Pancreas (tissue), 10 donors: ENCODE measurements around the gene PRPF4. TPM values are rescaled to one million over a fixed set of nuclear protein-coding genes. Genes with fewer than 3 reads are reported as not detected.

Source experiments
- ATAC-seq, 4 donors: fragments of 200-7000 bp; cut with Tn5 transposase; one replicate each; pipeline versions ENCODE4 v1.8.0 to v1.9.1; 2020; ENCODE audit warnings: mild to moderate bottlenecking in 4 of 4, moderate library complexity in 4 of 4
- DNase-seq, 6 donors: peaks; one replicate each; pipeline ENCODE4 v3.0.0-alpha.2; 2020
- FAIRE-seq: peaks from 2 replicates; lab custom pipeline; 2012; peaks lifted over from hg19 to GRCh38; lab: Jason Lieb, UNC
- H3K27ac ChIP-seq, 4 donors: fragments of 200-600 bp; sonication (generic); 1 replicate in 3 of 4; 2 replicates in 1 of 4; pipeline versions ENCODE4 v1.5.0 to v1.8.0; 2020
- H3K27me3 ChIP-seq, 4 donors: fragments of 200-600 bp; one replicate each; pipeline ENCODE4 v1.8.0; 2021
- H3K36me3 ChIP-seq, 3 donors: fragments of 200-600 bp; sonication (generic) in 1 of 3; one replicate each; pipeline versions ENCODE4 v1.5.0 to v1.8.0; 2020 to 2021
- H3K4me1 ChIP-seq, 3 donors: fragments of 200-600 bp; one replicate each; pipeline ENCODE4 v1.8.0; 2021
- H3K4me3 ChIP-seq, 4 donors: fragments of 200-600 bp; sonication (generic) in 2 of 4; one replicate each; pipeline versions ENCODE4 v1.5.0 to v1.8.0; 2020 to 2021
- H3K9me3 ChIP-seq, 4 donors: fragments of 200-600 bp; one replicate each; pipeline ENCODE4 v1.8.0; 2021
- CTCF ChIP-seq, 4 donors: fragments of 200-600 bp; sonication (generic) in 3 of 4; IDR thresholded peaks; one replicate each; pipeline versions ENCODE4 v1.5.0 to v1.8.0; 2021; ENCODE audit warnings: antibody characterized with exemption in 4 of 4
- WGBS, 2 donors: extraction: QIAGEN DNeasy Blood & Tissue Kit; methylation state at CpG; one replicate each; pipeline ENCODE4 v1.1.7; 2013; 5-methylcytosine and 5-hydroxymethylcytosine counted together
- intact Hi-C, 3 donors: fragments of 100-400 bp; cut with DNase I; formaldehyde crosslinking; loops; one replicate each; pipeline versions ENCODE4 v1.11.1 to v1.14.2; 2022
- polyA plus RNA-seq, 2 donors: library from polyadenylated mRNA; stranded (reverse); fragments of 200-250 nt; gene quantifications; one replicate each; pipeline ENCODE4 v1.2.3, GENCODE V29; 2013
- total RNA-seq, 6 donors: library from RNA; stranded (reverse); fragmentation: NEBNext Ultra II Directional in 4 of 6; extraction: Animal tissue kit (Norgen Biotek cat#: 25700) in 4 of 6; gene quantifications; one replicate each; pipeline versions ENCODE4 v1.2.1 to v1.2.4, GENCODE V29; 2021 to 2023
- donor health status: healthy with polysubstance abuse.
- donor health status: DM: no; HTN: no; CAD: no; lungs with moderate emphysema.
- donor health status: DM: no; HTN: no; CAD: no.
- donor health status: control.
- donor health status: control.
- donor health status: Bipolar disorder and iron deficiency.
- donor health status: DM: yes; HTN: yes; CAD: no.
- donor health status: DM: no; HTN: no; CAD: no.
- donor health status: DM: no; HTN: no; CAD: no.
- donor health status: DM: yes; HTN: yes; CAD: no.

The PRPF4 gene
- total and polyA plus RNA-seq, 8 donors: 5.1 to 10.8 (median 8.4) TPM

DNA sequence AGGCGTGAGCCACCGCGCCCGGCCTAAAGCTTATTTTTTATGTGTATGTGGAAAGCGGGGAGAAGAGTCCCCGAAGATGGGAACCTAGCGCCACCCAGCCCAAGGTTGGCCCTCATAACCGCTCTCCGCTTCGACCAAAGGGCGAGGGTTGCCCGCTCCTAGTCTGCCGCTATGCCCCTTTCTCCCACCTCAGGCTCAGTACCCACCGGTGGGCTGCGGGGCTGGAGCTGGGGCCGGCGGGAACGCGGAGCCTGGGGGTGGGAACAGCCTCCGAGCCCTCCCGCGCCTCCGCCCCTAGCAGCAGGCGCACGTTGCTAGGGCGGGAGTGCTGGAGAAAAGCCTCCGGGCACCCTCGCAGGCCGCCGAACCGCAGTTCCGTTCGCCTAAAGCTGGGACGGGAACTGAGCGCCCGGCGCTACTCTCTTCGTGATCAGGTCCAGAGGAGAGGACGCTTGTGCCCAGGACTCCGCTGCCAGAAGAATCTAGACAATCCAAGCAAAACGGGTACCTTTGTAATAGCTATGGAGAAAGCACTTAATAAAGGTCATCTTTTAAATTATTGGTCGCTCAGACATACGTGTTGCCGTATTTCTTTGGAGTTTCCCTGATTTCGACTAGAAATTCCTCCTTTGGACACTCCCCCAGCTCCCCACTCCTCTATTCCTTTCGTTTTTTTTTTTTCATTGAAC lies 64.7 kb downstream of the PRPF4 start, which contains the start of gene WDR31:
Gene WDR31, minus strand, starts transcription at position 265 of the 689 bp plus-strand sequence. CDS start 8,253 bp downstream, outside the sequence.
- TF ChIP-seq CTCF (IDR thresholded peaks at IDR 0.05): no peak
- intact Hi-C loops: loop anchor here in 2 of 3 donors (10.0 kb wide), 1 partner anchor 55 kb away; no protein-coding TSS in a partner anchor

GRCh38 chr9:113341712-113342410 lies 66.4 kb downstream of the PRPF4 start:
- Histone ChIP-seq H3K27me3 (no peaks in the 10 kb centered on the region), H3K9me3 (no peaks in the 10 kb centered on the region), H3K27ac (no peak overlapping the region), H3K4me1 (peaks cover 3 to 8% (median 8%) of the 10 kb centered on the region in 3 donors), H3K36me3 (no peaks in the 10 kb centered on the region), H3K4me3 (no peak overlapping the region)
- no peak for TF ChIP-seq CTCF (IDR thresholded peaks at IDR 0.05)
- FAIRE-seq: no peak
- DNase-seq: peak in 1 of 6 donors; percentile 34
- no peak for ATAC-seq
- WGBS, 2 donors: 67 to 69% methylated on average over 9 of the region's 9 CpGs
- intact Hi-C loops: loop anchor here in 2 of 3 donors (10.0 kb wide), 1 partner anchor 53 kb away; no protein-coding TSS in a partner anchor

More for the DNA sequence above, 64.7 kb downstream of the PRPF4 start, which contains the start of gene WDR31:
- Histone ChIP-seq H3K4me1 (peaks cover 3 to 8% (median 8%) of the 10 kb centered on the region in 3 donors), H3K9me3 (no peaks in the 10 kb centered on the region), H3K27ac (peak within 1 kb of the TSS; percentile 62 to 81 (median 65)), H3K36me3 (no peaks in the 10 kb centered on the region), H3K27me3 (no peaks in the 10 kb centered on the region), H3K4me3 (peak within 1 kb of the TSS; percentile 60 to 83 (median 66))
- DNase-seq (peak; percentile 82 to 95 (median 88)), FAIRE-seq (no peak), ATAC-seq (peak; percentile 95 to 99 (median 98))
- WGBS, 2 donors: 0 to 1% methylated on average over 46 of the region's 46 CpGs

Other genes with a start within 250 kb of the PRPF4 start
- gene ZFP37, start 218.9 kb upstream of the PRPF4 start, total RNA-seq: 1 to 10 TPM in 5 of 6 donors, under 1 TPM in 1; 0.76 to 1.5 (median 1.2) TPM
- gene ZFP37, start 218.9 kb upstream of the PRPF4 start, polyA plus RNA-seq: 1 to 10 TPM in 1 of 2 donors, under 1 TPM in 1; 0.34 to 1.6 TPM
- 10 to 100 TPM in 2 of 6 donors, 1 to 10 TPM in 4; 8.4 to 11.9 (median 9.0) TPM for gene SLC31A2, start 124.7 kb upstream of the PRPF4 start, total RNA-seq
- gene SLC31A2, start 124.7 kb upstream of the PRPF4 start, polyA plus RNA-seq: 1 to 10 TPM; 5.3 to 5.5 TPM
- 10 to 100 TPM in 4 of 6 donors, 1 to 10 TPM in 2; 8.6 to 16.5 (median 10.6) TPM for gene FKBP15, start 54.4 kb upstream of the PRPF4 start, total RNA-seq
- gene FKBP15, start 54.4 kb upstream of the PRPF4 start, polyA plus RNA-seq: 1 to 10 TPM; 7.5 to 10.0 TPM
- 10 to 100 TPM in 4 of 6 donors, 1 to 10 TPM in 2; 7.6 to 16.1 (median 12.8) TPM for gene SLC31A1, start 54.1 kb upstream of the PRPF4 start, total RNA-seq
- 1 to 10 TPM; 2.5 to 6.7 TPM for gene SLC31A1, start 54.1 kb upstream of the PRPF4 start, polyA plus RNA-seq
- 10 to 100 TPM in 3 of 6 donors, 1 to 10 TPM in 3; 7.4 to 18.0 (median 10.3) TPM for gene CDC26, start 86 bp upstream of the PRPF4 start, total RNA-seq
- 10 to 100 TPM; 11.0 to 30.1 TPM for gene CDC26, start 86 bp upstream of the PRPF4 start, polyA plus RNA-seq
- gene RNF183, start 27.7 kb downstream of the PRPF4 start, total RNA-seq: under 1 TPM in 5 of 6 donors, not detected in 1; 0.14 to 0.22 (median 0.16) TPM
- 1 to 10 TPM in 1 of 2 donors, under 1 TPM in 1; 0.46 to 1.5 TPM for gene RNF183, start 27.7 kb downstream of the PRPF4 start, polyA plus RNA-seq
- gene WDR31, start 64.6 kb downstream of the PRPF4 start, total RNA-seq: 1 to 10 TPM; 2.2 to 4.5 (median 3.3) TPM
- 1 to 10 TPM; 1.2 to 1.3 TPM for gene WDR31, start 64.6 kb downstream of the PRPF4 start, polyA plus RNA-seq
- gene BSPRY, start 73.9 kb downstream of the PRPF4 start, total RNA-seq: 10 to 100 TPM; 15.2 to 35.9 (median 22.7) TPM
- 10 to 100 TPM; 12.5 to 19.7 TPM for gene BSPRY, start 73.9 kb downstream of the PRPF4 start, polyA plus RNA-seq
- gene HDHD3, start 101.3 kb downstream of the PRPF4 start, total RNA-seq: 10 to 100 TPM; 18.8 to 44.0 (median 26.3) TPM
- gene HDHD3, start 101.3 kb downstream of the PRPF4 start, polyA plus RNA-seq: 10 to 100 TPM; 76.0 to 80.6 TPM
- gene ALAD, start 125.6 kb downstream of the PRPF4 start, total RNA-seq: 10 to 100 TPM; 35.7 to 60.3 (median 43.8) TPM
- gene ALAD, start 125.6 kb downstream of the PRPF4 start, polyA plus RNA-seq: 10 to 100 TPM; 43.3 to 46.5 TPM
- 10 to 100 TPM in 5 of 6 donors, 1 to 10 TPM in 1; 8.7 to 19.1 (median 14.0) TPM for gene POLE3, start 135.0 kb downstream of the PRPF4 start, total RNA-seq
- 10 to 100 TPM in 1 of 2 donors, 1 to 10 TPM in 1; 9.1 to 14.3 TPM for gene POLE3, start 135.0 kb downstream of the PRPF4 start, polyA plus RNA-seq
- gene C9orf43, start 135.1 kb downstream of the PRPF4 start, total RNA-seq: under 1 TPM; 0.18 to 0.55 (median 0.42) TPM
- 1 to 10 TPM in 1 of 2 donors, under 1 TPM in 1; 0.68 to 1.5 TPM for gene C9orf43, start 135.1 kb downstream of the PRPF4 start, polyA plus RNA-seq
- gene RGS3, start 188.1 kb downstream of the PRPF4 start, total RNA-seq: 10 to 100 TPM; 18.3 to 44.0 (median 28.7) TPM
- gene RGS3, start 188.1 kb downstream of the PRPF4 start, polyA plus RNA-seq: 10 to 100 TPM; 31.6 to 55.3 TPM